PC-9 (cell line): Measurements from ENCODE around the gene LAMA5. TPM values are rescaled to one million over a fixed set of nuclear protein-coding genes. Genes with fewer than 3 reads are reported as not detected.

Experiments
- BruUV-seq: library from RNA; stranded (reverse); fragments of 400-500 nt; replicated peaks from 2 replicates; lab custom pipeline; 2021; lab: Mats Ljungman, UMichigan
- CTCF ChIA-PET: fragments of 300-600 bp; sonication (Branson Sonifier 250); formaldehyde crosslinking; loops from one replicate; lab custom pipeline; 2022; ENCODE audit warnings: antibody characterized with exemption; lab: Charles Lee
- POLR2A ChIA-PET: fragments of 300-600 bp; sonication (Branson Sonifier 250); formaldehyde crosslinking; loops from one replicate; lab custom pipeline; 2022; ENCODE audit warnings: antibody characterized with exemption; ENCODE audit not compliant: unreplicated experiment; lab: Charles Lee
- DNase-seq, 2 experiments: peaks; one replicate each; pipeline versions ENCODE4 v3.0.0 to v3.0.0-alpha.2; 2015 to 2022; ENCODE audit warnings: mixed read lengths in 1 of 2
- H2AFZ ChIP-seq: fragments of 200-600 bp; sonication (generic); 2 replicates; pipeline ENCODE4 v1.8.1; 2017; ENCODE audit warnings: antibody characterized with exemption
- H3F3A ChIP-seq: fragments of 200-600 bp; sonication (generic); 2 replicates; pipeline ENCODE4 v1.8.1; 2017; ENCODE audit warnings: antibody characterized with exemption, mild to moderate bottlenecking, low read depth; ENCODE audit not compliant: insufficient read depth
- H3K27ac ChIP-seq: fragments of 200-600 bp; sonication (generic); 2 replicates; pipeline ENCODE4 v1.6.1; 2016; ENCODE audit warnings: mixed run types
- H3K27me3 ChIP-seq: fragments of 200-600 bp; sonication (generic); 2 replicates; pipeline ENCODE4 v1.6.1; 2016; ENCODE audit warnings: low read depth, mixed run types; ENCODE audit not compliant: insufficient read depth
- H3K36me3 ChIP-seq: fragments of 200-600 bp; sonication (generic); 2 replicates; pipeline ENCODE4 v1.6.1; 2016; ENCODE audit warnings: low read depth, mixed run types
- H3K4me1 ChIP-seq: fragments of 200-600 bp; sonication (generic); replicated peaks from 2 replicates; pipeline ENCODE4 v1.6.1; 2016; ENCODE audit warnings: mixed run types; ENCODE audit not compliant: insufficient read depth
- H3K4me2 ChIP-seq: fragments of 200-600 bp; sonication (generic); 2 replicates; pipeline ENCODE4 v1.6.1; 2017; ENCODE audit warnings: mixed run types
- H3K4me3 ChIP-seq: fragments of 200-600 bp; sonication (generic); 2 replicates; pipeline ENCODE4 v1.6.1; 2016; ENCODE audit warnings: mixed run types
- H3K79me2 ChIP-seq: fragments of 200-600 bp; sonication (generic); 2 replicates; pipeline ENCODE4 v1.6.1; 2017; ENCODE audit warnings: low read depth, mixed run types
- H3K9me2 ChIP-seq: fragments of 200-600 bp; sonication (generic); 2 replicates; pipeline ENCODE4 v1.8.1; 2017; ENCODE audit warnings: mild to moderate bottlenecking; ENCODE audit not compliant: insufficient read depth
- H3K9me3 ChIP-seq: fragments of 200-600 bp; sonication (generic); 2 replicates; pipeline ENCODE4 v1.8.1; 2016; ENCODE audit warnings: low read depth; ENCODE audit not compliant: insufficient read depth
- H4K20me1 ChIP-seq: fragments of 200-600 bp; sonication (generic); 2 replicates; pipeline ENCODE4 v1.8.1; 2017; ENCODE audit not compliant: insufficient read depth
- EZH2 ChIP-seq: fragments of 200-600 bp; sonication (generic); IDR thresholded peaks from 2 replicates; pipeline ENCODE4 v1.8.0; 2017; ENCODE audit warnings: antibody characterized with exemption, low read depth
- intact Hi-C: fragments of 100-400 bp; cut with micrococcal nuclease; formaldehyde crosslinking; loops from one replicate; pipeline ENCODE4 v1.10.0; 2022; ENCODE audit not compliant: unreplicated experiment
- total RNA-seq: library from RNA; stranded (reverse); gene quantifications from 2 replicates; pipeline ENCODE4 v1.2.3, GENCODE V29; 2021
- TF ChIP-seq, protein P1 (sequence below): fragments of 200-600 bp; sonication (generic); conservative IDR thresholded peaks from 2 replicates; pipeline ENCODE4 v1.6.1; 2017; ENCODE audit warnings: mixed run types, antibody characterized with exemption, mild to moderate bottlenecking, moderate library complexity

Gene LAMA5
- total RNA-seq, 1 experiment from 2014 or later = 700 TPM

DNA sequence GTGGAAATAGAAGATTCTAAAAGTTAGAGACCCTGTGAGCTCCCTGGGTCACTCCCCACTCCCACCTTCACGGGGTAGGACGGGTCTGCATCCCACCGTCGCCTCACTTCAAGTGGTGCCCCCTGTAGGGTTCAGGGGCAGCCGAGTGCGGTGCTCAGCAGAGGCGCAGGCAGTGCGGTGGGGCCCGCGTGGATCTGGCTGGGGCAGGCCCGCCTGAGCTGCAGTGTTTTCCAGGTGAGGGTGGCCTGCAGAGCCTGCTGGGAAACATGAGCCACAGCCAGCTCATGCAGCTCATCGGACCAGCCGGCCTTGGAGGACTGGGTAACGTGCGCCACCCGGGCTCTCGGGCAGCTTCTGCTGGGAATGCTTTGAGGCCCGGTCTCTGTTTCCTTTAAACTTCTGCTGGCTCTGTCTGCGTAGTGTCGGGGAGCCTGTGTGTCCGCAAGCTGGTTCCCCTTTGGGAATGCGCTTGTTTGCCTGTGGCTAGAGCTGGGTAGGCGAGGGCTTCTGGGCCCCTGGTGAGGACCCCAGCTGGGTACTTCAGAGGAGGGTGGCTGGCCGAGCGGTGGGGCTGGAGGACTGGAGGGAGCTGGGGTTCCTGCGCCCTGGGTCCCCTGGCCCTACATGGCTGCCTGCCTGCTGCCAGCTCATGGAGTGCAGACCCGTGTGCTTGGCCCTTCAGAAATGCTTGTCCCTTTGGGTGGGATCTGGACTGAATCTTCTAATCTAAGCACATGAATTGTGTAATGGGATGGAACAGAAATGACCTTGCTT, 60.5 kb downstream of the LAMA5 start:
- ChIA-PET CTCF (interaction anchor here (0.6 to 1.5 kb wide), 2 partner anchors 38 to 76 kb away, joined by 4 to 9 read pairs; no protein-coding TSS in a partner anchor), POLR2A (interaction anchor here (0.7 to 1.6 kb wide), 2 partner anchors 33 to 43 kb away, joined by 4 to 7 read pairs; no protein-coding TSS in a partner anchor)
- Histone ChIP-seq H3K4me1 (peaks cover 20% of the 10 kb centered on the region), H3K36me3 (peaks cover 23% of the 10 kb centered on the region), H3K4me2 (peak overlapping the region; percentile 99; the same call in 1 of the 2 replicates), H4K20me1 (peaks cover 80% of the 10 kb centered on the region), H3K27me3 (no peaks in the 10 kb centered on the region), H3K9me2 (no peaks in the 10 kb centered on the region), H3K9me3 (no peaks in the 10 kb centered on the region), H3F3A (peaks cover 82% of the 10 kb centered on the region), H3K79me2 (peaks cover 55% of the 10 kb centered on the region), H3K4me3 (no peak overlapping the region), H3K27ac (no peak overlapping the region), H2AFZ (no peak overlapping the region)
- no peak for DNase-seq
- no TSS peak for BruUV-seq
- intact Hi-C loops = loop anchor here (1.0 kb wide), 1 partner anchor 44 kb away; no protein-coding TSS in a partner anchor
- TF ChIP-seq, protein P1, sequence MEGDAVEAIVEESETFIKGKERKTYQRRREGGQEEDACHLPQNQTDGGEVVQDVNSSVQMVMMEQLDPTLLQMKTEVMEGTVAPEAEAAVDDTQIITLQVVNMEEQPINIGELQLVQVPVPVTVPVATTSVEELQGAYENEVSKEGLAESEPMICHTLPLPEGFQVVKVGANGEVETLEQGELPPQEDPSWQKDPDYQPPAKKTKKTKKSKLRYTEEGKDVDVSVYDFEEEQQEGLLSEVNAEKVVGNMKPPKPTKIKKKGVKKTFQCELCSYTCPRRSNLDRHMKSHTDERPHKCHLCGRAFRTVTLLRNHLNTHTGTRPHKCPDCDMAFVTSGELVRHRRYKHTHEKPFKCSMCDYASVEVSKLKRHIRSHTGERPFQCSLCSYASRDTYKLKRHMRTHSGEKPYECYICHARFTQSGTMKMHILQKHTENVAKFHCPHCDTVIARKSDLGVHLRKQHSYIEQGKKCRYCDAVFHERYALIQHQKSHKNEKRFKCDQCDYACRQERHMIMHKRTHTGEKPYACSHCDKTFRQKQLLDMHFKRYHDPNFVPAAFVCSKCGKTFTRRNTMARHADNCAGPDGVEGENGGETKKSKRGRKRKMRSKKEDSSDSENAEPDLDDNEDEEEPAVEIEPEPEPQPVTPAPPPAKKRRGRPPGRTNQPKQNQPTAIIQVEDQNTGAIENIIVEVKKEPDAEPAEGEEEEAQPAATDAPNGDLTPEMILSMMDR = no peak
- no peak for TF ChIP-seq EZH2

GRCh38 chr20:62305765-62306413, 61.2 kb downstream of the LAMA5 start:
- Histone ChIP-seq H3K27ac (peak overlapping the region; percentile 62; the same call in 1 of the 2 replicates), H2AFZ (no peak overlapping the region), H3K36me3 (peaks cover 23% of the 10 kb centered on the region), H3F3A (peaks cover 82% of the 10 kb centered on the region), H4K20me1 (peaks cover 74% of the 10 kb centered on the region), H3K9me3 (no peaks in the 10 kb centered on the region), H3K27me3 (no peaks in the 10 kb centered on the region), H3K4me2 (peak overlapping the region; percentile 99), H3K79me2 (peaks cover 55% of the 10 kb centered on the region), H3K4me1 (peaks cover 20% of the 10 kb centered on the region), H3K9me2 (no peaks in the 10 kb centered on the region), H3K4me3 (peak overlapping the region; percentile 99; the same call in 1 of the 2 replicates)
- BruUV-seq = no TSS peak
- ChIA-PET CTCF (interaction anchor here (1.5 kb wide), 1 partner anchor 77 kb away, joined by 9 read pairs; no protein-coding TSS in a partner anchor), POLR2A (interaction anchor here (0.7 to 1.6 kb wide), 3 partner anchors 33 to 44 kb away, joined by 4 to 7 read pairs (median 5); no protein-coding TSS in a partner anchor)
- peak; percentile 55 to 70 for DNase-seq
- intact Hi-C loops = loop anchor here (1.0 kb wide), 1 partner anchor 44 kb away; no protein-coding TSS in a partner anchor
- no peak for TF ChIP-seq EZH2
- TF ChIP-seq, protein P1 = no peak

- DNase-seq = peak; percentile 67 to 69
- H3K27ac ChIP-seq = peak overlapping the region; percentile 62; the same call in 1 of the 2 replicates
- BruUV-seq = no TSS peak
- intact Hi-C loops = no loop called here
- H3K27me3 ChIP-seq = no peaks in the 10 kb centered on the region
- H3K36me3 ChIP-seq = peaks cover 23% of the 10 kb centered on the region
- POLR2A ChIA-PET = interaction anchor here (0.5 to 0.8 kb wide), 4 partner anchors 45 to 361 kb away, joined by 4 to 5 read pairs (median 4); no protein-coding TSS in a partner anchor
- peaks cover 81% of the 10 kb centered on the region for H3F3A ChIP-seq
- peaks cover 68% of the 10 kb centered on the region for H4K20me1 ChIP-seq
- no peak overlapping the region for H2AFZ ChIP-seq
- H3K9me2 ChIP-seq = no peaks in the 10 kb centered on the region
- H3K4me3 ChIP-seq = peak overlapping the region; percentile 99; the same call in 1 of the 2 replicates
- CTCF ChIA-PET = interaction anchor here (1.5 kb wide), 1 partner anchor 77 kb away, joined by 9 read pairs; no protein-coding TSS in a partner anchor
- peak overlapping the region; percentile 99 for H3K4me2 ChIP-seq
- no peaks in the 10 kb centered on the region for H3K9me3 ChIP-seq
- peaks cover 55% of the 10 kb centered on the region for H3K79me2 ChIP-seq
- H3K4me1 ChIP-seq = peaks cover 20% of the 10 kb centered on the region
- no peak for TF ChIP-seq EZH2
- TF ChIP-seq, protein P1 = no peak
Observed at GRCh38 chr20:62305149-62305764, 61.9 kb downstream of the LAMA5 start.
